ENCODE results near the gene WDR33. TPM values are rescaled to one million over a fixed set of nuclear protein-coding genes. Genes with fewer than 3 reads are reported as not detected.

Gene WDR33
- total and polyA plus RNA-seq, 2 of the 13 experiments (the other 11 are each of a cell fraction or from before 2014, with no cell fraction given) = 54.9 to 78.2 TPM

DNA sequence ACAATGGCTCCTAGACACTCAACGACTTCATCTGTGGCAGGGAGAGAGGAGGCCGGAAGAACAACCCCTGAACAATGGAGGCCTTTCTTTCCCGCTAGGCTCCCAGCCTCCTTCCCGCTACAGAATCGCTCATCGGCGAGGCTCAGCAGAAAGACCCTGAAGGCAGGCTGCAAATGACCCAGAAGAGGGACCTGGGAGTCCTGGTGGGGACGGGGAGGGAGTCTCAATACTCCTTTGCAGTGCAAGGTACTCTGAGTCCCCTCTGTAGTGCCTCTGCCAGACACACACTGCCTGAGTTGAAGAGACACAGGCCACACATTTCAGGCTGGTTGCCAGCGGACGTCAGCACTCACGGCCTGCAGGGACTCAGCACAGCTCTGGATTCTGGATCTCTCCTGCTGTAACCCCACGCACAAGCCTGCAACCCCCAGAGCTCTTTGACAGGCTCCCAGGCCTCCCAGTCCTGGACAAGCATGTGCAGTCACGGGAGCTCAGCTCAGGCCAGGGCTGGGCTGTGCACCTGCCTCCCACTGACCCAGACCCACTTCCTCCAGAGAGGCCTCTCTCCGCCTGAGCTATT lies 158.9 kb downstream of the WDR33 start (continued):
- TF ChIP-seq MAX (IDR thresholded peaks at IDR 0.05) = peak; percentile 63
- 0 out of 2 replicates have a peak, but pooled peaks have one; percentile 45 for TF ChIP-seq NR0B2 (CRISPR knock-in tag; IDR thresholded peaks at IDR 0.05)
- TF ChIP-seq HES4 (CRISPR knock-in tag; IDR thresholded peaks at IDR 0.05; ENCODE audit: borderline replicate concordance) = 0 out of 2 replicates have a peak, but pooled peaks have one; percentile 72
- TF ChIP-seq TFAP4 (IDR thresholded peaks at IDR 0.05; ENCODE audit: borderline replicate concordance, low read depth) = no peak
- peak; percentile 26; the same call in 1 of the 2 replicates for TF ChIP-seq ETV5 (CRISPR knock-in tag; IDR thresholded peaks at IDR 0.05; ENCODE audit: borderline replicate concordance)
- 0 out of 2 replicates have a peak, but pooled peaks have one; percentile 72 for TF ChIP-seq ZNF446 (CRISPR knock-in tag; IDR thresholded peaks at IDR 0.05)
- no peak for TF ChIP-seq PRPF4 (IDR thresholded peaks at IDR 0.05; ENCODE audit: low read depth, low read length, poor library complexity, severe bottlenecking)
- peak; percentile 39; the same call in 1 of the 2 replicates for TF ChIP-seq YEATS2 (CRISPR knock-in tag; IDR thresholded peaks at IDR 0.05; ENCODE audit: borderline replicate concordance)
- no peak for TF ChIP-seq ZNF503 (CRISPR knock-in tag; IDR thresholded peaks at IDR 0.05)
- TF ChIP-seq ZMYM4 (CRISPR knock-in tag; IDR thresholded peaks at IDR 0.05) = 0 out of 2 replicates have a peak, but pooled peaks have one; percentile 18
- 0 out of 2 replicates have a peak, but pooled peaks have one; percentile 32 for TF ChIP-seq ZNF563 (CRISPR knock-in tag; IDR thresholded peaks at IDR 0.05)
- TF ChIP-seq, protein P1, sequence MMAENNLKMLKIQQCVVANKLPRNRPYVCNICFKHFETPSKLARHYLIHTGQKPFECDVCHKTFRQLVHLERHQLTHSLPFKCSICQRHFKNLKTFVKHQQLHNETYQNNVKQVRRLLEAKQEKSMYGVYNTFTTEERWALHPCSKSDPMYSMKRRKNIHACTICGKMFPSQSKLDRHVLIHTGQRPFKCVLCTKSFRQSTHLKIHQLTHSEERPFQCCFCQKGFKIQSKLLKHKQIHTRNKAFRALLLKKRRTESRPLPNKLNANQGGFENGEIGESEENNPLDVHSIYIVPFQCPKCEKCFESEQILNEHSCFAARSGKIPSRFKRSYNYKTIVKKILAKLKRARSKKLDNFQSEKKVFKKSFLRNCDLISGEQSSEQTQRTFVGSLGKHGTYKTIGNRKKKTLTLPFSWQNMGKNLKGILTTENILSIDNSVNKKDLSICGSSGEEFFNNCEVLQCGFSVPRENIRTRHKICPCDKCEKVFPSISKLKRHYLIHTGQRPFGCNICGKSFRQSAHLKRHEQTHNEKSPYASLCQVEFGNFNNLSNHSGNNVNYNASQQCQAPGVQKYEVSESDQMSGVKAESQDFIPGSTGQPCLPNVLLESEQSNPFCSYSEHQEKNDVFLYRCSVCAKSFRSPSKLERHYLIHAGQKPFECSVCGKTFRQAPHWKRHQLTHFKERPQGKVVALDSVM (CRISPR knock-in tag; IDR thresholded peaks at IDR 0.05) = peak; percentile 87
- peak; percentile 10; the same call in 1 of the 2 replicates for TF ChIP-seq GABPB1 (CRISPR knock-in tag; IDR thresholded peaks at IDR 0.05)
